ENCODE results near the gene VPS4A. TPM values are rescaled to one million over a fixed set of nuclear protein-coding genes. Genes with fewer than 3 reads are reported as not detected.
A peak's percentile ranks its signal among the peaks of the same experiment; 100 is the strongest.
"Not testable (repeated sequence)": the region's sequence is repeated elsewhere in the genome, so short reads cannot be mapped to it uniquely, and the experiment has no call there.

Gene VPS4A
- 21.0 TPM for total RNA-seq

DNA sequence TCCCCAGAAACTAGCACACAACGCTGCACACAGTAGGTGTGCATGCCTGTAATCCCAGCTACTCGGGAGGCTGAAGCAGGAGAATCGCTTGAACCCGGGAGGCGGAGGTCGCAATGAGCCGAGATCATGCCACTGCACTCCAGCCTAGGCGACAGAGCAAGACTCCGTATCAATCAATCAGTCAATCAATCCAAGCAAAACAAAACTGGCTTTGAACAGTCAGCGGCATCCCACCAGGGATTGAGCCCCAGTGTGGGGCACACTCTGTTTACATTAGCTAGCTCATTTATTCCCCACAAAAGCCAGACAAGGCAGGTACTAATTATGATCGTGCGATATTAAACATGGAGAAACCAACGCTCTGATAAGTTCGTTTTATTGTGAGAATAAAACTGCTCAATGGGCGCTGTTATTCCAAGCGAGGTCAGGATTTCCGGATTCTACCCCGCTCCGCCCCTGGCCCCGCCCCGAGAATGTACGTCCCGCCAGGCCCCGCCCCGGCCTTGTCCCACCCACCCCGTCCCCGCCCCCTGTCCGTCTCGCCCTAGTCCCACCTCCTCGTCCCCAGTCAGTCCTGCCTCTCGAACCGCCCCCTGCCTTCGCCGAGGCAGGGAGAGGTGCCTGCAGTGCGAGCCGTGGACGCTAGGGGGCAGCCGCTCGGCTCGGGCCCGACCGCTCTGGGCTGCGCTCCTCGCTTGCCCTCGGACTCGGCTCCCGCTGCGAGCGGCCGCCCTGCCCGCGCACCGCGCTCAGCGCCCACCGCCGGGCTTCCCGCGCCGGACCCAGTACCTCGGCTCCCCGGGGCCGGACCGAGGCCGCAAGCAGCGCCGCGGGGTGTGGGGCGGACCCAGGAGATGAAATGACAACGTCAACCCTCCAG, at the start of gene VPS4A:
TSS of gene VPS4A (plus strand) at position 698 of the 880 bp plus-strand sequence. CDS start at position 860, 162 bp downstream.
- peak; percentile 99 for ATAC-seq

GRCh38 chr16:69266334-69267063, 44.7 kb upstream of the VPS4A start:
- ATAC-seq = no peak

- no peak for ATAC-seq
Observed at GRCh38 chr16:69267633-69268032, 43.5 kb upstream of the VPS4A start.

GRCh38 chr16:69270395-69270794, 40.8 kb upstream of the VPS4A start:
- ATAC-seq = no peak

- ATAC-seq = no peak
Observed at GRCh38 chr16:69270831-69271230, 40.3 kb upstream of the VPS4A start.

GRCh38 chr16:69273009-69273408, 38.1 kb upstream of the VPS4A start:
- ATAC-seq = no peak

GRCh38 chr16:69274699-69275235, 36.4 kb upstream of the VPS4A start:
- ATAC-seq = no peak

- no peak for ATAC-seq
Observed at GRCh38 chr16:69276148-69277115, 34.7 kb upstream of the VPS4A start.

DNA sequence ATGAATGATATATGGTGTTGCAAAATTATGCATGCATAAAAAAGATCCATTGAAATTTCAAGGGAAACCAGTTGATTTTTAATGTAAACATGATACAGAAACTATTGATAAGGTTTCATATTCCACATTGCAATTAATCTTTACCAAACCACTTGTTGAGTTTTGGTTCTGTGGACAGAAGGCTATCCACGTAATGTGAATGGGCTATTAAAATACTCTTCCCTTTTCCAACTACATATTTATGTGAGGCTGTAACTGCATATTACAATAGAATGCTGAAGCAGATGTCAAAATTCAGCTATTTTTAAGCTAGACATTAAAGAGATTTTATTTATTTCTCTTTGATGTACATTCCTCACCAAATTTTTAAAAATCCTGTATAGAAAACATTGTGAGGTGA, 33.7 kb upstream of the VPS4A start:
- no peak for ATAC-seq

DNA sequence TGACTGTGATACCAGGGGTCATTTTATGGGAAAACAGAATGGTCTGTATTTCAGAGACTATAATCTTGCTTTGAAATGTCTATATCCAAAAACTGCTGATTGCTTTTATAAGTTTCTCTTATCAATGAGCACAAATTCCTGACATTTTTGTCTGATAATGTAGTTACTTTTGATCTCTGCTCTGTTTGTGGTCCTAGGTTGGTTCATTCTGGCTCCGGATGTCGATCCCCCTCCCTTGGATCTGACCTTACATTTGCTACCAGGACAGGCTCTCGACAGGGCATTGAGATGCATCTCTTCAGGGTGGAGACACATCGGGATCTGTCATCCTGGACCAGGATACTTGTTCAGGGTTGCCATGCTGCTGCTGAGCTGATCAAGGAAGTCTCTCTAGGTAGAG, 27.3 kb upstream of the VPS4A start:
- no peak for ATAC-seq

GRCh38 chr16:69285240-69285639, 25.9 kb upstream of the VPS4A start:
- ATAC-seq = no peak

- no peak for ATAC-seq
Observed at GRCh38 chr16:69286941-69287713, 24.0 kb upstream of the VPS4A start.

- not testable (repeated sequence) for ATAC-seq
Observed at GRCh38 chr16:69291657-69292056, 19.5 kb upstream of the VPS4A start.

DNA sequence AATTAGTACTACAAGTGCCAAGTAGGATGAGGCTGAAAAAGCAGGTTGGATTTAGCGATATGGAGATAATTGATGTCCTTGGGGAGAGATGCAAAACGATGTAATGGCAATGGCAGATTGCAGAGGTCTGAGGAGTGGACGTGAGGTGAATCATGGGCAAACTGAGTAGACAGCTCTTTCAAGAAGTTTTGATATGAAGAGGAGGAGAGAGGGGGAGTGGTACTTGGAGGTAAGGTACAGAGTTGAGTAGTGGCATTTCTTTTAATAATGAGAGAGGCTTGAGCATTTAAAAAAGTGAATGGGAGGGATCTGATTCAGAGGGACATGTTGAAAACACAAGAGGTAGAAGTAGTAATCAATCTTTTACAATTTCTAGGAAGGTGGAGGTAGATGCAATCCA, 17.7 kb upstream of the VPS4A start:
- ATAC-seq = no peak

DNA sequence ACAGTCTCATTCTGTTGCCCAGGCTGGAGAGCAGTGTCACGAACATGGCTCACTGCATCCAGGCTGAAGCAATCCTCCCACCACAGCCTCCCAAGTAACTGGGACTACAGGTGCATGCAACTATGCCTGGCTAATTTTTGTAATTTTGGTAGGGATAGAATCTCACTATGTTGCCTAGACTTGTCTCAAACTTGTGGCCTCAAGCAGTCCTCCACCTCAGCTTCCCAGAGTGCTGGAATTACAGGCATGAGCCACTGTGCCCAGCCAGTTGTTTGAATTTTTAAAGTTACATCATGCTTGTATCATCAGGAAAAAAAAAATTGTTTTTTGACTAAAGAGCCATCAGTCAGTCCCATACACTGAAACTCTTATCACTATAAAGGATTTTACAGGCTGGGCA, 17.1 kb upstream of the VPS4A start:
- ATAC-seq = peak; percentile 25

DNA sequence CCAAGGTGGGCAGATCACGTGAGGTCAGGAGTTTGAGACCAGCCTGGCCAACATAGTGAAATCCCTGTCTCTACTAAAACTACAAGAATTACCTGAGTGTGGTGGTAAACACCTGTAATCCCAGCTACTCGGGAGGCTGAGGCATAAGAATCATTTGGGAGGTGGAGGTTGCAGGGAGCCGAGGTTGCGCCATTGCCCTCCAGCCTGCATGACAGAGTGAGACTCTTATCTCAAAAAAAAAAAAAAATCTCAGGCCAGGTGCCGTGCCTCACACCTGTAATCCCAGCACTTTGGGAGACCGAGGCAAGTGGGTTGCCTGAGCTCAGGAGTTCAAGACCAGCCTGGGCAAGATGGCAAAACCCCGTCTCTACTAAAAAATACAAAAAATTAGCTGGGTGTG, 14.4 kb upstream of the VPS4A start:
- ATAC-seq = not testable (repeated sequence)

GRCh38 chr16:69298261-69298660, 12.9 kb upstream of the VPS4A start:
- ATAC-seq = no peak

GRCh38 chr16:69301187-69301586, 10.0 kb upstream of the VPS4A start:
- no peak for ATAC-seq

DNA sequence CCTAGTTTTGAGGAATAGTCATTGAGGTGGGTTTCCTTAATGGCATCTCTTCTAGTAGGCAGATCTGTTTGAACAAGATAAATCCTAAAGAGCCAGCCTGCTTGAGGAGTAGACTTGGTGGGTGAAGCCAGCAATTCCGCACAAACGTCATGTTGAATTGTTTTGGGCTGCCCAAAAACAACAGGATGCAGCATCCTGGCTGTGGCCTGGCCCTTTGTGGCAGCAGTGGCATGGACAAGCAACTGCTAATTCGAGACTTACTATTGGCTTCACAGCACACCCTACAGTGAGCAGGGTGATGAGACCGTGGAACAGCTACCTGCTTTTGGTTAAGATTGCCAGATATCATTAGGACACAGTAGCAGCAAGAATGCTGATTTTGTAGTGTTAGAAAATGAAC, 9.3 kb upstream of the VPS4A start:
- ATAC-seq = no peak

GRCh38 chr16:69302301-69302700, 8.8 kb upstream of the VPS4A start:
- no peak for ATAC-seq

- no peak for ATAC-seq
Observed at GRCh38 chr16:69306031-69306430, 5.1 kb upstream of the VPS4A start.

- no peak for ATAC-seq
Observed at GRCh38 chr16:69307091-69307490, 4.1 kb upstream of the VPS4A start.

All from esophagus mucosa (tissue), 1 donor.